Activated CD4-positive, alpha-beta T cell treated with anti-CD3 and anti-CD28 coated beads, Interleukin-2, amount 50 U/mL, for 4 hours (primary cell): Measurements from ENCODE around the gene CD300H.
"Not testable (repeated sequence)": the region's sequence is repeated elsewhere in the genome, so short reads cannot be mapped to it uniquely, and the experiment has no call there.

Experiments
- DNase-seq, 2 experiments: peaks; one replicate each; pipeline ENCODE4 v3.0.0-alpha.2; 2020

Gene CD300H

GRCh38 chr17:74584292-74585060, 17.2 kb upstream of the CD300H start:
- no peak for DNase-seq

DNA sequence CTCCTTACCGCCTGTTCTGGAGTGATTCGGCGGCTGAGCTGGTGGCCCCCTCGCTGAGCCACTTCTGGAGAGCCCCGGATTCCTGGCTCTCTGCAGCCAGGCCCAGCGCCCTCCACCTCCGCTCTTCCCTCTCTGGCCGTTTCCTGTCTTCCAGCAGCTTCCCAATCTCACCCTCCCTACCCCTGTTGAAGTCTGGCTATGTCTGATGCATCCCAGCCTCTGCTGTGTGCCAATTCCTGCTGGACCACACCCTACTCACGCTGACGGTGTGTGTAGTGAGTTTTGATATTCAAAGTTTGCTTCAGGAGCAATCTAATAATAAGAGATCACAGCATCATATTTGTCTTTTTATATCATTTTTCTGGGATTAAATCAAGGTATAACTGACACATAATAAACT, 15.3 kb upstream of the CD300H start:
- no peak for DNase-seq

GRCh38 chr17:74579900-74580299, 12.6 kb upstream of the CD300H start:
- no peak for DNase-seq

DNA sequence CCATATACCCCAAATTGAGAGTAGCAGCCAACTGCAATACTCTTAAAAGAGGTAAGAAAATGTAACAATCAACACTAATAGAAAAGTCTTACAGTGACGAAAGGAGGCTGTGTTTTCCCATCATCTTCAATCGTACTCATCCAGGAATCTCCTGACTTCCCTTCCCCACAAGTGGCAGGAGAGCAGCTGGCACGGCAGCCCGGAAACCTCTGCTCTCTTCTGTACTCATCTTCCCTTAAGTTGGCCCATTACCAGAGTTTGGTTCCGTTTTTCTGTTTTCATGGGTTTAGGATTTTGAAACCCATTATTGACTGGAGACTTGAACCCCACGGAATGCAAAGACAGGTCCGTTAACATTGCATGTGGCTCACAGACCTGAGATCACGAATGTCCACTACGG, 11.7 kb upstream of the CD300H start:
- DNase-seq = no peak

GRCh38 chr17:74574489-74575142, 7.3 kb upstream of the CD300H start:
- DNase-seq = no peak

DNA sequence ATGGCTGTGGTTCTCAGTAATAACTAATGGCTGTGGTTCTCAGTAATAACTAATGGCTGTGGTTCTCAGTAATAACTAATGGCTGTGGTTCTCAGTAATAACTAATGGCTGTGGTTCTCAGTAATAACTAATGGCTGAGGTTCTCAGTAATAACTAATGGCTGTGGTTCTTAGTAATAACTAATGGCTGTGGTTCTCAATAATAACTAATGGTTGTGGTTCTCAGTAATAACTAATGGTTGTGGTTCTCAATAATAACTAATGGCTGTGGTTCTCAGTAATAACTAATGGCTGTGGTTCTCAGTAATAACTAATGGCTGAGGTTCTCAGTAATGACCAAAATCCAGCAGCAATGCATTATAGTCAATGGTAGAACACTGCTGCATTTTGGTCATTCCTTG, 6.3 kb upstream of the CD300H start:
- not testable (repeated sequence) for DNase-seq

DNA sequence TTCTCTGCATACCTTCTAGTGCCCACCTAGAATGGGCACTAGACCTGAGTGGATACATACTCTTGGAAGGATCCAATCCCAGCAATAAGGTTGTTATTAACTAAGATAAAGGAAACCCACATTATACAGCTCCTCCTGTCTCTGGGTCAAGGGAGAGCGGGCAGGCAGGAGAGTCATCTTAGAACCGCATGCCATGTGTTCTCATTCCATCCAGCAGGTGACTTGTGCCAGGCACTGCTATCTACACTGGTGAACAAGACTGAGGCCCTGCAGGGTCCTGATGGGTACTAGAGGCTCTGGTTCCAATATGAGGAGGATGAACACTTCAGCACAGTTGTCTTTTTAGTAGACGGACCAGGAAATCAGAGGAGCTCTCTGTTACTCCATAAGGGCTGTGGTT, 5.9 kb upstream of the CD300H start:
- DNase-seq = no peak

- DNase-seq = no peak
Observed at GRCh38 chr17:74571621-74572270, 4.4 kb upstream of the CD300H start.

- no peak for DNase-seq
Observed at GRCh38 chr17:74569020-74570003, 2.0 kb upstream of the CD300H start.

GRCh38 chr17:74568106-74568873, 981 bp upstream of the CD300H start:
- DNase-seq = no peak

- no peak for DNase-seq
Observed at GRCh38 chr17:74566132-74566753, 1.1 kb downstream of the CD300H start.

- DNase-seq = no peak
Observed at GRCh38 chr17:74565126-74565525, 2.2 kb downstream of the CD300H start.

DNA sequence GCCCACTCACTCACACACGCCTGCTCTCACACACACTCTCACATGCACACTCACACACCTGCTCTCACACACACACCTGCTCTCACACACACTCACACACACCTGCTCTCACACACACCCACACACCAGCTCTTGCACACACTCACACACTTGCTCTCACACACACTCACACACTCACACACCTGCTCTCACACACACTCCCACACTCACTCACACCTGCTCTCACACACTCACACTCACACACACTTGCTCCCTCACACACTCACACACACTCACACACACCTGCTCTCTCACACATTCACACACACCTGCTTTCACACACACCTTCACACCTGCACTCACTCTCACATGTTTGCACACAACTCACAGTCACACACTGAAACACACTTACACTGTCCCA, 4.0 kb downstream of the CD300H start:
- no peak for DNase-seq

GRCh38 chr17:74561586-74561985, 5.7 kb downstream of the CD300H start:
- no peak for DNase-seq

GRCh38 chr17:74558882-74559519, 8.3 kb downstream of the CD300H start:
- DNase-seq = no peak

DNA sequence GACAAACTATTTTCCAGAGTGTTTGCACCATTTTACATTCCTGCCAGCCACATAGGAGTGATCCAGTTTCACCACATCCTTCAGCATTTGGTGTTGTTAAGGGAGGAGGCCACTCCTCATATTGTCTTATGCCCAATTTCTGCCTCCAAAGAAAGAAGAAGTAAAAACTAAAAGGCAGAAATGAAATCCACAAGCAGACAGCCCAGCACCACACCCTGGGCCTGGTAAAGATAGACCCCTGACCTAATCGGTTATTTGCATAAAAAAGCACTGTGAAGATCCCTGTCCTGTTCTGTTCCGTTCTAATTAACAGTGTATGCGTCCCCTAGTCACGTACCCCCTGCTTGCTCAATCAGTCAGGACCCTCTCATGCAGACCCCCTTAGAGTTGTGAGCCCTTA, 8.9 kb downstream of the CD300H start:
- not testable (repeated sequence) for DNase-seq

- DNase-seq = no peak
Observed at GRCh38 chr17:74555427-74555940, 11.8 kb downstream of the CD300H start.

GRCh38 chr17:74554909-74555308, 12.4 kb downstream of the CD300H start:
- DNase-seq = no peak

DNA sequence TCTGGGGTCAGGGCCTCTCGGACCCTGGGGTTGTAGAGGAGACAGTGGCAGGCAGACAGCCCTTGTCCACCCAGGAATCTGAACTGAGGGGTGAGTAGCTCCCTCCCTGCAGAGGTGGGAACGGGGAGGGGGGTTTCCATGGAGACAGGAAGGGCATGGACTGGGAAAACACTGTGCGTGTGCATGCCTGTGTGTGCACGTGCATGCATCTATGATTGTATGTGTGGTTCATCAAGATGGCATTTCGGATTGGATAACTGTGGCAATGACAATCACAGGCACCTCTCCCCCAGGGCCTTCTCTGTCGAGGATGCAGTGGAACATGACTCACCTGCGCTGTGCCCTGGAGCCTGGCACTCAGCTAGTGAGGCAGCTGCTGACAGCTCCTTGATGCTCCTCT, 15.3 kb downstream of the CD300H start:
- DNase-seq = no peak

DNA sequence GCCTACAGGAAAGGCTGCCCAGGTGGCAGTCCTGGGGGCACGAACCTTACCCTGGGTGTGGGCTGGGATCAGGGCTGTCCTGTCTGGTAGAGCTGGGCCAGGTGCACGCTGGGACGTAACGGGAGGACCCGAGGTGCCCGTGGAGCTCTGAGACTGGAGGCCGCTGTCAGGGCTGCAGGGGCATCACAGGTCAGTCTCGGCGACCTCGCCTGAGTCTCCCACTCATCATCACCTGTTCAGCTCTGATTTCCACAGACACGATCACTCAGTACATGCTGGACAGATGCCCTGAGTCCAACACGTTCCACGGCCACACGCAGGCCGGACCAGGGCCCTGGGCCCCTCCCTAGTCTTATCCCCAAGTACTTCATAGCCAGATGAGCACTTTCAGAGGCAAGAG, 16.7 kb downstream of the CD300H start:
- no peak for DNase-seq

DNA sequence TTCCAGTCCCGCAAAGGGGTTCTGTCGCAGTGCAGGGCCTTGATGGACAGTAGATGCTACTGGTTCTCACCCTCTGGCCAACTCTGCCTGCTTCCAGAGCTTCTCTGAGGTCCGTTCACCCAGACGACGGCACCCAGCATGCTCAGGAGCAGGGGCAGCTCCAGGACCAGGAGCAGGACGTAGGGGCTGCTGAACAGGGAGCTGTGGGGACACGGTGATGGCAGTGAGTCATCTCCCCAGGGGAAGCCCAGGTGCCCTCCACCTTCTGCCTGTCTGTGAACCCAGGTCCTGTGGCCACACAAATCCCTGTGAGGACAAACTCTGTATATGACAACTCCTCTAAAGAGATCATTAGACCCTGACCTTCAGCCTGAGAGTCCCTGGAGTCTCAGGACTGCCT, 18.0 kb downstream of the CD300H start:
- DNase-seq = no peak
